ENCODE measurements around the gene LENG1. TPM values are rescaled to one million over a fixed set of nuclear protein-coding genes. Genes with fewer than 3 reads are reported as not detected.
"Not testable (repeated sequence)": the region's sequence is repeated elsewhere in the genome, so short reads cannot be mapped to it uniquely, and the experiment has no call there.

LENG1 gene
- 1 to 10 TPM; 7.6 to 9.1 TPM for total RNA-seq

DNA sequence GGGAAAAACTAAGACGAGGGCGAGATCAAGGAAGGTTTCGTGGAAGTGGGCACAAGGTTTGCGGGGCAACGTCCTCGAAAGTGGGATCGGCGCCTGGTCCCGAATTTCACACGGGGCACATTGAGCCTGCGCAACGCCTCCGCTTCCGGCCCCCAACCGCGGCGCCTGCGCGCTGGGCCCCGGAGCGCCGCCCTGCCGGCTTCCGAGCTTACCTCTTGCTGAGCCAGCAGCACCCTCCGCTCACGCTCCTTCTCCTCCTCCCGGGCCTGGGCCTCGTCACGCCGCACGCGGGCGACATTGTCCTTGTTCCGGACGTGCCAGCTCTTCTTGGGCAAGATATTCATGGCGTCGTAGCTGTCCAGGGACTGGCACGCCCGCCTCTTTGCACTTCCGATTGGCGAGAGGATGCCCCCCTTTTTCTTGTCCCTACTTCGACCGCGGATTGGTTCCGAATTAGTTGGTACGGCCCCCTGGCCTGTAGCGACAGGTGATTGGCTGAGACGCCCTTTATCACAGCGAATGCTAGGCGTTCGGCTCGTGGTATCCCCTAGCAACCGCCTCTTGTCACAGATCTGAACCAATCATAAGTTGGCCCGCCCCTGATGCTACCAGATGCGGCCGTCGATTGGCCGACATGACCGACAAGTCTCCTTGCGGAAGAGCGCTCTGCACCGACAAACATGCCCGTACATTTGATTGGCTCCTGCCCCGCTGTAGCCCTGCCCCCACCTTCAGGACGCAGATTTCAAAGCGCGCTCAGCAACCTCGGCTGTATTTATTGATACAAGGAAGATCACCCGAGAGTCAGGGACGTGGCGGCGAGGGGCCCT, at the start of gene LENG1:
Gene LENG1 (minus strand): TSS at position 370 of the 830 bp plus-strand sequence. CDS start 26 bp downstream, at position 344.
- ChIA-PET POLR2A (interaction anchor here (0.9 to 1.1 kb wide), 2 partner anchors 23 to 42 kb away, joined by 3 to 7 read pairs; partner anchors contain the start of gene CNOT3), CTCF (interaction anchor here (0.5 to 2.3 kb wide), 5 partner anchors 9 to 304 kb away, joined by 3 to 9 read pairs (median 5); partner anchors contain the start of genes CNOT3 and LENG9)
- H3K4me3 Mint-ChIP-seq: peak within 1 kb of the TSS; percentile 96
- peak; percentile 100 for DNase-seq
- H3K27ac Mint-ChIP-seq: peak within 1 kb of the TSS; percentile 99
- H3K27me3 Mint-ChIP-seq: no peaks in the 10 kb centered on the region
- peaks cover 32% of the 10 kb centered on the region for H3K36me3 Mint-ChIP-seq (ENCODE audit: low read depth)
- H3K4me1 Mint-ChIP-seq: peaks cover 57% of the 10 kb centered on the region
- no peaks in the 10 kb centered on the region for H3K9me3 Mint-ChIP-seq

DNA sequence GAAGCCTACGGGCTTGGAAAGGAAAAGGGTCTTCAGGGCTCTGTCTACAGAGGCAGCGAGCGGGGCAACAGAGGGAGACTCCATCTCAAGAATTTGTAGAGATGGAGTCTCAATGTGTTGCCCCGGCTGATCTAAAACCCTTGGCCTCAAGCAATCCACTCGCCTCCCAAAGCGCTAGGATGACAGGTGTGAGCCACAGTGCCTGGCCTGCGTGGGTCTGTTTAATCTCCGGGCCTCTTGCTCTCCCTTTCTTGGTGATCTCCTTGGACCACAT, 49.2 kb upstream of the LENG1 start:
- POLR2A ChIA-PET: interaction anchor here (0.6 kb wide), 1 partner anchor 1236 kb away, joined by 4 read pairs; no protein-coding TSS in a partner anchor
- no peak overlapping the region for H3K4me3 Mint-ChIP-seq
- DNase-seq: no peak
- no peaks in the 10 kb centered on the region for H3K27me3 Mint-ChIP-seq
- CTCF ChIA-PET: interaction anchor here (1.0 kb wide), 1 partner anchor 19 kb away, joined by 3 read pairs; the partner anchor contains the start of gene MBOAT7
- peaks cover 59% of the 10 kb centered on the region for H3K36me3 Mint-ChIP-seq (ENCODE audit: low read depth)
- H3K9me3 Mint-ChIP-seq: no peaks in the 10 kb centered on the region
- H3K27ac Mint-ChIP-seq: no peak overlapping the region
- peaks cover 78% of the 10 kb centered on the region for H3K4me1 Mint-ChIP-seq

- ChIA-PET POLR2A (interaction anchor here (0.6 to 1.1 kb wide), 2 partner anchors 19 to 1236 kb away, joined by 4 read pairs; partner anchors contain the start of gene MBOAT7), CTCF (interaction anchor here (1.0 kb wide), 1 partner anchor 19 kb away, joined by 3 read pairs; the partner anchor contains the start of gene MBOAT7)
- Mint-ChIP-seq H3K9me3 (no peaks in the 10 kb centered on the region), H3K27ac (peak overlapping the region; percentile 51), H3K4me3 (peak overlapping the region; percentile 2), H3K27me3 (no peaks in the 10 kb centered on the region), H3K36me3 (ENCODE audit: low read depth) (peaks cover 65% of the 10 kb centered on the region), H3K4me1 (peaks cover 83% of the 10 kb centered on the region)
- DNase-seq: peak; percentile 34
Observed at GRCh38 chr19:54207983-54208783, 48.7 kb upstream of the LENG1 start.

GRCh38 chr19:54207676-54207982, 48.1 kb upstream of the LENG1 start:
- Mint-ChIP-seq H3K36me3 (ENCODE audit: low read depth) (peaks cover 70% of the 10 kb centered on the region), H3K9me3 (no peaks in the 10 kb centered on the region), H3K4me1 (peaks cover 89% of the 10 kb centered on the region), H3K27ac (peak overlapping the region; percentile 51), H3K4me3 (peak overlapping the region; percentile 2), H3K27me3 (no peaks in the 10 kb centered on the region)
- DNase-seq: no peak
- POLR2A ChIA-PET: interaction anchor here (1.1 kb wide), 1 partner anchor 18 kb away, joined by 4 read pairs; the partner anchor contains the start of gene MBOAT7
- CTCF ChIA-PET: interaction anchor here (1.0 kb wide), 1 partner anchor 18 kb away, joined by 3 read pairs; the partner anchor contains the start of gene MBOAT7

- H3K4me3 Mint-ChIP-seq, H3K9me3 Mint-ChIP-seq, DNase-seq, CTCF ChIA-PET, H3K27ac Mint-ChIP-seq, POLR2A ChIA-PET, H3K27me3 Mint-ChIP-seq: not testable (repeated sequence)
- peaks cover 75% of the 10 kb centered on the region for H3K36me3 Mint-ChIP-seq (ENCODE audit: low read depth)
- peaks cover 93% of the 10 kb centered on the region for H3K4me1 Mint-ChIP-seq
Observed at GRCh38 chr19:54207193-54207592, 47.7 kb upstream of the LENG1 start.

DNA sequence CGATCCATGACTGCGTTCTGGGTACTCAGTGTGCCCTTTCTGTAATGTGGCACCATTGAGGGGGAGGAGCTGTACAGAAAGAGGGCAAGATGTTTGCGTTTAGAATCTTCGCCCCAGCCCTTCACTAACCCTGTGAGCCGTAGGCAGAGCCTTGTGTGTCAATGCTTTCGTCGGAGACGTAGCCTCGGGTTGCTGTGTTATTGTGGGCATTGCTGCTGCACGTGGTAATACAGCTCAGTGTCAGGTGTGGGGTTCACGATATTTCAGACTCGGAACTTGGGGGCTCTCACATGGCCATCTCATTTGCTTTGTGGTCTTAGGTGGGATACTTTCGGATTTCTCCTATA, 47.3 kb upstream of the LENG1 start:
- peaks cover 79% of the 10 kb centered on the region for H3K36me3 Mint-ChIP-seq (ENCODE audit: low read depth)
- ChIA-PET POLR2A (no interaction called here), CTCF (interaction anchor here (0.9 kb wide), 1 partner anchor 185 kb away, joined by 3 read pairs; no protein-coding TSS in a partner anchor)
- H3K4me3 Mint-ChIP-seq: no peak overlapping the region
- H3K27ac Mint-ChIP-seq: no peak overlapping the region
- H3K9me3 Mint-ChIP-seq: no peaks in the 10 kb centered on the region
- H3K4me1 Mint-ChIP-seq: peaks cover 95% of the 10 kb centered on the region
- no peak for DNase-seq
- H3K27me3 Mint-ChIP-seq: no peaks in the 10 kb centered on the region

GRCh38 chr19:54206030-54206830, 46.7 kb upstream of the LENG1 start:
- no peak for DNase-seq
- Mint-ChIP-seq H3K9me3 (no peaks in the 10 kb centered on the region), H3K27me3 (no peaks in the 10 kb centered on the region), H3K27ac (no peak overlapping the region), H3K36me3 (ENCODE audit: low read depth) (peaks cover 83% of the 10 kb centered on the region), H3K4me3 (no peak overlapping the region), H3K4me1 (peaks cover 96% of the 10 kb centered on the region)
- ChIA-PET POLR2A (no interaction called here), CTCF (interaction anchor here (0.9 kb wide), 1 partner anchor 185 kb away, joined by 3 read pairs; no protein-coding TSS in a partner anchor)

DNA sequence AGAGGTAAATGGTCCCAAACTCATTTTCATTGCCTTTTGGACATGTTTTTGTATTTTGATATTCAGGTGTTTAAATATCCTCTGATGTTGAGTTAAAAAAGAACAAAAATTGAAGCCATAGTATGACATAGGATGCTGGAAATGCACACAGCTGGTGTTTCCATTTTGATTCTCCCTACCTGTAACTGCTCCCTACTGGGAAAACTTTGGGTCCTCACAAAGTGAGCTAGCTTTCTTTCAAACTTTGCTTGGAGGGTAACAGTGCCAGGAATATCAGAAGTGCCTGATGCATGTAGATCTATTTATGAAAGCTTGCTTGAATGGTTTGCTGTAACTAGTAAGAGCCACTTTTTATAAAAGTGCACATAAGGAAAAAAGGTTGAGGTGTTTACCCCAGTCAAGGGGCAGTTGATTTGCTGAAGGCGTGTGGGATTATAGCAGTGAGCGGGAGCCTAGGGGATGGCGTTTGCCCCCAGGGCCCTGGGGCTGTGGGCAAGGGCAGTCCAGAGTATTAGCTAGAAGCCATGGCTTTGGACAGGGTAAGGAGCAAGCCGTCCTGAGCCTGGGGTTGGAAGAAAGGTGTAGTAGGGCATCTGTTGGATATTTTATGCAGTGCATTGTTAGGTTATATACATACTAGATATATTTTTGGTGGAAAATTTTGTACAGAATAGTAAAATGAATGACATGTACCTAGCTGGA, 45.4 kb upstream of the LENG1 start:
- Mint-ChIP-seq H3K4me3 (no peak overlapping the region), H3K27me3 (no peaks in the 10 kb centered on the region), H3K9me3 (no peaks in the 10 kb centered on the region), H3K4me1 (peaks cover 87% of the 10 kb centered on the region), H3K27ac (no peak overlapping the region), H3K36me3 (ENCODE audit: low read depth) (peaks cover 81% of the 10 kb centered on the region)
- ChIA-PET POLR2A (no interaction called here), CTCF (no interaction called here)
- DNase-seq: no peak

DNA sequence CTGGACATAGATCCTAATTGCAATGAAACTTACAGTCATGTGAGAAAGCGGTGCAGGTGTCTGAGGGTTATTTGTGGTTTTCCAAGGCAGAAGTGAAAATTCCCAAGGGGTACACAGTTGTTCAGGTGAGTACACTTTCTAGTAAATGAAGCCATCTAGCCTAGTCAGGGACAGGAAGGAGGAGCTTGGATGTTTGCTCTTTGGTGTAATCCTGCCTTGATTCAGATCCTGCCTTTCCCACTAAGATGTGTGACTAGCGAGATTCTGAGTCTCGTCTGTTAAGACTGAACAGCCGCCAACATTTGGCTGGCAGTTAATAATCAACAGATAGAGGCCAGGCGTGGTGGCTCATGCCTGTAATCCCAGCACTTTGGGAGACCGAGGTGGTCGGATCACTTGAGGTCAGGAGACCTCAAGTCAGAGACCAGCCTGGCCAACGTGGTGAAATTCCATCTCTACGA, 43.7 kb upstream of the LENG1 start:
- H3K27me3 Mint-ChIP-seq: no peaks in the 10 kb centered on the region
- peaks cover 74% of the 10 kb centered on the region for H3K36me3 Mint-ChIP-seq (ENCODE audit: low read depth)
- ChIA-PET CTCF (interaction anchor here (1.3 kb wide), 1 partner anchor 8 kb away, joined by 3 read pairs; no protein-coding TSS in a partner anchor), POLR2A (interaction anchor here (0.7 kb wide), 1 partner anchor 12 kb away, joined by 4 read pairs; the partner anchor contains the start of gene TSEN34)
- peak overlapping the region; percentile 54 for H3K27ac Mint-ChIP-seq
- H3K4me1 Mint-ChIP-seq: peaks cover 74% of the 10 kb centered on the region
- no peaks in the 10 kb centered on the region for H3K9me3 Mint-ChIP-seq
- H3K4me3 Mint-ChIP-seq: peak overlapping the region; percentile 92
- DNase-seq: no peak

DNA sequence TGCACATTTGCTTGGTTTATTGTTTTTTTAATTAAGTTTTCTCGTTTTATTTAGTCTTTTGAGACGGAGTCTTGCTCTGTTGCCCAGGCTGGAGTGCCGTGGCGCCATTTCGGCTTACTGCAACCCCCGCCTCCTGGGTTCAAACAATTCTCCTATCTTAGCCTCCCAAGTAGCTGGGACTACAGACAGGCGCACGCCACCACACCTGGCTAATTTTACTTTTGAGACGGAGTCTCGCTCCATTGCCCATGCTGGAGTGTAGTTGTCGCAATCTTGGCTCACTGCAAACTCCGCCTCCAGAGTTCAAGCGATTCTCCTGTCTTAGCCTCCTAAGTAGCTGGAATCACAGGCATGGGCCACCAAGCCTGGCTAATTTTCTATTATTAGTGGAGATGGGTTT, 42.5 kb upstream of the LENG1 start:
- ChIA-PET POLR2A (no interaction called here), CTCF (interaction anchor here (1.3 kb wide), 1 partner anchor 9 kb away, joined by 3 read pairs; no protein-coding TSS in a partner anchor)
- H3K27ac Mint-ChIP-seq: peak overlapping the region; percentile 99
- peaks cover 62% of the 10 kb centered on the region for H3K4me1 Mint-ChIP-seq
- H3K4me3 Mint-ChIP-seq: peak overlapping the region; percentile 92
- no peaks in the 10 kb centered on the region for H3K9me3 Mint-ChIP-seq
- H3K27me3 Mint-ChIP-seq: no peaks in the 10 kb centered on the region
- peaks cover 62% of the 10 kb centered on the region for H3K36me3 Mint-ChIP-seq (ENCODE audit: low read depth)
- DNase-seq: no peak

DNA sequence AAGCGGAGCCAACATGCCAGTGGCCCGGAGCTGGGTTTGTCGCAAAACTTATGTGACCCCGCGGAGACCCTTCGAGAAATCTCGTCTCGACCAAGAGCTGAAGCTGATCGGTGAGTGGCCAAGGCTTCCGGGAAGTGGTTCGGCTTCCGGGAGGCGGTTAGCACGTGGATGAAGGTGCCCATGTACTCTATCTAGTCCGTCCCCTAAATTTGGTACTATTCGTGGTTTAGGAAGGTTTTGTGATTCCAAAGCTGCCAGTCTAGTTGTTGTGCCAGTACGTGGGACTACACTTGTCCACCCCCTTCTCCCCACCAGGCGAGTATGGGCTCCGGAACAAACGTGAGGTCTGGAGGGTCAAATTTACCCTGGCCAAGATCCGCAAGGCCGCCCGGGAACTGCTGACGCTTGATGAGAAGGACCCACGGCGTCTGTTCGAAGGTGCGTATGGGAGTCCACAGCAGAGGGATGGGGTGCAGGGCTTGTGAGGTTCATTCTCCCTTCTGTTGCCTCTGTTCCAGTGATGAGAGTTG, 41.7 kb upstream of the LENG1 start:
- H3K27ac Mint-ChIP-seq: peak overlapping the region; percentile 99
- H3K9me3 Mint-ChIP-seq: no peaks in the 10 kb centered on the region
- no peaks in the 10 kb centered on the region for H3K27me3 Mint-ChIP-seq
- H3K36me3 Mint-ChIP-seq (ENCODE audit: low read depth): peaks cover 54% of the 10 kb centered on the region
- no peak for DNase-seq
- peaks cover 55% of the 10 kb centered on the region for H3K4me1 Mint-ChIP-seq
- ChIA-PET POLR2A (interaction anchor here (0.7 to 1.1 kb wide), 4 partner anchors 10 to 1452 kb away, joined by 3 to 5 read pairs (median 3); partner anchors contain the start of genes LENG1 and MBOAT7), CTCF (interaction anchor here (1.1 to 1.3 kb wide), 2 partner anchors 9 to 10 kb away, joined by 3 to 5 read pairs; partner anchors contain the start of gene TSEN34)
- peak overlapping the region; percentile 92 for H3K4me3 Mint-ChIP-seq

Measured in activated CD4-positive, alpha-beta T cell treated with anti-CD3 and anti-CD28 coated beads, Interleukin-2, amount 10 ng/mL, durations not matched to agents 7 days and 5 days (primary cell).